Activated CD8-positive, alpha-beta memory T cell treated with anti-CD3 and anti-CD28 coated beads for 1 hour (primary cell): Measurements from ENCODE around the gene INPP4B.

Experiments used
- DNase-seq, 2 donors: peaks; one replicate each; pipeline ENCODE4 v3.0.0-alpha.2; 2020; ENCODE audit warnings: low read depth in 1 of 2; ENCODE audit errors: extremely low read depth in 1 of 2

Gene INPP4B

DNA sequence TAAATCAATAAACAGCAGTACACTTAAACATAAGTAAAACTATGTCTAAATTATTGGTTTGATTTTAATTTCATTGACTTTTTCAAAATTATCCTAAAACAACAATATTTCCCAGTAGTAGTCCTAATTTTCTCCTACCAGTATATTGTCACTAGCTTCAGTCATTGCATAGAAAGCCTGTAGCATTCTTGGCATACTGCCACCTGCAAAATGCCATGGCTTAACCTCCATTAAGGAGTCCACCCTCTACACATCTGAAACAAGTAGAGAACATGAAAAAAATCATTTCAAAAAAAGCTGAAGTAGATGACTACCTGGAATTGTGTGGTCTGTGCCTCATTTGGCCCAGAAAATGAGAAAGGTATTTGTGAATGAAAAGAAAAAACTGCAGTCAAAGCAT, 348.5 kb downstream of the INPP4B start:
- DNase-seq: no peak

GRCh38 chr4:142493255-142494110, 352.6 kb downstream of the INPP4B start:
- no peak for DNase-seq

DNA sequence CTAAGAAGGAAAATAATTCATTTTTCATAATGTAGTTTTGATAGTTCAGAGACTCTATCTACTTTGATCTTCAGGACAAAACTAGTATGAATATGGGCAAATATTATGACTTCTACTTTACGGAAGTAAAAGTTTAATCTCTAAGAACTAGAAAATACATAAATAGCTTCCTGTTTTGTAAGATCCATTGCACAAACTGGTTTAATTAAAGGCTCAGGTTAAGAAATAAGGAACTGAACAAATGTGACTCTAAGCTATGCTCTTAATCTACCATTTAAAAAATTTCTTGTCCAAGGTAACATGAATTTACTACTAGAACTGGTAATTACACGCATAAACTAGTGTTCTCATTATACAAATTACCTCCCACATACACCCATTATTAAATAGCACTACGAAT, 360.6 kb downstream of the INPP4B start:
- no peak for DNase-seq

DNA sequence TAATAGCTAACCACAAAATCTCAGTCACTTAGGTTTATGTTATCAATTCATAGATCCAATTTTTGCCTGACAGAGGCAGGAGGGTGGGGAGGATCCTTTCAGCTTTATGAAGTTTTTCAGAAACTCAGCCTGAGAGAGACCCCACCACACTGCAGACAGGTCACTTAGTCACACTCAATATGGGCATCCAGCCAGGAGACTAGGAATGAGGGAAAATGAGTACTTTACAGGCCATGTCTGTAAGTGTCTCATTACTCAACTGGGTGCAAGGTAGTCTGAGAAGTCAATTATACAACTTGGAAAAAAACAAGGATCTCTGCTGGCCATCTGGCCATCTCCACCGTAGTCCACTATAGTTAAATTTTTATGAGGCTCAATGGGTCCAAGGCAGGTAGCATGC, 365.9 kb downstream of the INPP4B start:
- no peak for DNase-seq

- DNase-seq: no peak
Observed at GRCh38 chr4:142475663-142476062, 370.4 kb downstream of the INPP4B start.

- no peak for DNase-seq
Observed at GRCh38 chr4:142474398-142475087, 371.6 kb downstream of the INPP4B start.

GRCh38 chr4:142473960-142474338, 372.2 kb downstream of the INPP4B start:
- DNase-seq: no peak

DNA sequence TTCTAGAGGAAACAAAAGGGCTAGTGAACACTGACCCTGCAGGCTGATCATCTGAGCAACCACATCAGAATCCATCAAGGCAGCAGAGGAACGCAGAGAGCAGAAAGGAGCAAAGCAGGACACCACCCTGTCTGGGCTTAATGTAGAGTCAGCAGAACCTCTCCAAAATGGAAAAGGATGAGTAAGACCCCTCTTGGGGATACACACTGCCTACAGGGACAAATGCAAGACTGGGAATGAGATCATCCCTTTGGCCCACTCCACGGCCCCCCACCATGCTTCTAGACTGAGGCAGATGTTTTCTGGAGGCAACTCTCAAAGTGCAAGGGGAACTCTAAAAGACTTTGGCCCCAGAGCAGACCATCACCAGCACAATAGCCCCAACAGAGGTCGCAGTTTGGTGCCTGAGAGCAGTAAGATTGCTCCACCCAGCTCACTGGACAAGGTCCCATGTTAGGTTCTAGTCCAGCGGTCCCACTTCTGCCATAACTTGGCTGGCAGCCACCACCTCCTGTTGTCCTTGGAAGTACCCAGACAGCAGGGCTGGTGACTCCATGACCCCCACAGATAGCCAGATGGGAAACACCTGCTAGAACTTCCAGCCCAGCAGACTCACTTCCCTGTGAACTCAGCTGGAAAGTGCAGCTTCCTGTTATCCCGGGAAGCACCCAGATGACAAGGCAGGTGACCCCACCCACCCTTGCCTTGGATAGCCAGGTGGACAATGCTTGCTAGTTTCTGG, 372.7 kb downstream of the INPP4B start:
- no peak for DNase-seq

DNA sequence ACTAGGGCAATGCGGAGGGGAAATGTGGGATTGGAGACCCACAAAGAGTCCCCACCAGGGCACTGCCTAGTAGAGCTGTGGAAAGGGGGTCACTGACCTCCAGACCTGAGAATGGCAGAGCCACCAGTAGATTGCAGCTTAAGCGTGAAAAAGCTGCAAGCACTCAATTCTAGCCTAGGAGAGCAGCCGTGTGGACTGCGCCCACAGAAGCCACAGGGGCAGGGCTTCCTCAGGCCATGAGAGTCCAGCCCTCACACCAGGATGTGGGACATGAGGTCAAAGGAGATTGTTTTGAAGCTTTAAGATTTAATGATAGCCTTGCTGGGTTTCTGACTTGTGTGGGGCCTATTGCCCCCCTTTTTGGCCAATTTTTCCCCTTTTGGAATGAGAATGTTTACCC, 379.0 kb downstream of the INPP4B start:
- DNase-seq: no peak

DNA sequence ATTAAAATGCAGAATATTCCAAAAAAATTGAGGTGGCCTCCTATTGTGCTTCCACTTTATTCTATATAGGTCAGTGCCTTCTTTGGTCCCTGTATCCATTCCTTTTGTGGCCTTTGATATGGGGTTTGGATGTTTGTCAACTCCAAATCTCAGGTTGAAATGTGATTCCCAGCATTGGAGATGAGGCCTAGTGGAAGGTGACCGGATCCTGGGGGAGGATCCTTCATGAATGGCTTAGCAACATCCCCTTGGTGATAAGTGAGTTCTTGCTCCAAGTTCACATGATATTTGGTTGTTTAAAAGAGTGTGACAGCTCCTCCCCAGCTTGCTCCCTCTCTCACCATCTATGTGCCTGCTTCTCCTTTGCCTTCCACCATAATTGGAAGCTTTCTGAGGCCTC, 380.6 kb downstream of the INPP4B start:
- DNase-seq: no peak

DNA sequence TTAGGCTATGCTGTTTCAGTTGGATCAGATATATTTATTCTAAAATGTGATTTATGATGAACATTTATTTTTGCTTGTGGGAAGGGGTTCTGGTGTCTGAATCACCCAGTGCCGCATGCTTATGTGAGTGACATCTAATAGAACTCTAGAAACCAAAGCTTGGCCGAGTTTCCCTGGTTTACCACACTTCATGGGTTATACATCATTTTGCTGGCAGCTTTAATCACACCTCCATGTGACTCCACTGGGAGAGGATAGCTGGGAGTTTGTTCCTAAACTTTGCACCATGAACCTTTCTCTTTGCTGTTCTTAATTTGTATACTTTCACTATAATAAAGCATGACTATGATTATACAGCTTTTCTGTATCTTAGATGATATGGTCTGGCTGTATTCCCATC, 382.9 kb downstream of the INPP4B start:
- DNase-seq: no peak

GRCh38 chr4:142452161-142452855, 393.8 kb downstream of the INPP4B start:
- DNase-seq: no peak

- no peak for DNase-seq
Observed at GRCh38 chr4:142449771-142450373, 396.2 kb downstream of the INPP4B start.

DNA sequence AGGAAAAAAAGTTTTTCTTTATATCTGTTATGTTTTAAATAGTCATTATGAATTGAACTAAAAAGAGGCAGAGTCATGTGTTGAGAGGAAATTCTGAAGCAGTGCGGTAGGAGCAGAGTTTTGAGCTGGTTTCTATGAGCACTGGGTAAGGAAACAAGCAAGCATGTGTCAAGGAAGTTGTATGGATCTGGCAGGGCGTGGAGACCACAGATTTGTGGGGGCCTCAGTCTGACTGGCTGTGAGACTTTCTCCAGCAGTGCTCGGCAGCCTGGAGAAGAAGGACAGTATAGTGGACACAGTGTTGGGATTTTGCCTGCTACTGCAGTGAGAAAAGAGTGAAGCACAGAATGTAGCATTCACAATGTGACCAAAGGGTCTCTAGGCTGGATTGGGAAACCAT, 399.1 kb downstream of the INPP4B start:
- DNase-seq: no peak

DNA sequence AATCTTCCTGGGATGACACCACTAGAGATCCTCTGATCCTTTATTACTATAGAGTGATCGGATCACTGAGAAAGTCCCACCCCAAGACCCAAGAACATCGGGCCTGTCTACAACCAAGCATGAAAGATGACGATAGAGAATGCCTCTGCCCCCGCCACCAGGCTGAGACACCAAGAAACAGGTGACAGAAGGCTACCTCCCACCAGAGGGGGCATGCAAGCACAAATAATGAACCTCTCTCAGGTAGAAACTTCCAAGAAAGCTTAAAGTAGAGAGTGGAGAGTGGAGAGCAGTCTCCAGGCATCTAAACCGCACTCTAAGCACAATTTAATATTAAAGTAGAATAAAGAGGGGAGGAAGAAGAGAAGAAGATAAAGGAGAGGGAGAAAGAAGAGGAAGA, 402.6 kb downstream of the INPP4B start:
- DNase-seq: no peak

DNA sequence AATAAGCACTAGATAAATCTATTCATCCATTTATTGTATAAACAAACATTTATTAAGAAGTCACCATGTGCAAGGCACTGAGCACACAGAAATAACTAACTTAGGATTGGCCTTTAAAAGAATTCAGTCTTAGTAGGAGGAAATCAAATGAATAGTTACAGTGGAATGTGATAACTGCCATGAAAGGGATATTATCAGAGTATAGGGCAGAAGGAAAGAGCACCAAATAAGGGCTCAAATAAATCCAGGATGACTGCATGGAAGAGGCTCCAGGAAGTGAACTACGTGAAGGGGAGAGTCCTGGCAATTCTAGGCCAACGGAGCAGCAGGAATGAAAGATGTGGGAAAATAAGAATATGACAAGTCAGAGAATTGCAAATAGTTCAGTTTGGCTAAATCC, 406.0 kb downstream of the INPP4B start:
- no peak for DNase-seq

GRCh38 chr4:142435599-142436235, 410.4 kb downstream of the INPP4B start:
- no peak for DNase-seq

GRCh38 chr4:142434519-142435224, 411.4 kb downstream of the INPP4B start:
- no peak for DNase-seq

- no peak for DNase-seq
Observed at GRCh38 chr4:142428715-142429114, 417.4 kb downstream of the INPP4B start.

- DNase-seq: no peak
Observed at GRCh38 chr4:142427456-142427855, 418.6 kb downstream of the INPP4B start.
